Kasumi-1 (cell line): ENCODE data around the gene DNAJC5G.
"Not testable (repeated sequence)": the region's sequence is repeated elsewhere in the genome, so short reads cannot be mapped to it uniquely, and the experiment has no call there.

Experiments
- DNase-seq, 2 experiments: peaks; one replicate each; lab custom pipeline; 2025; lab: John Stamatoyannopoulos, UW

DNAJC5G gene

DNA sequence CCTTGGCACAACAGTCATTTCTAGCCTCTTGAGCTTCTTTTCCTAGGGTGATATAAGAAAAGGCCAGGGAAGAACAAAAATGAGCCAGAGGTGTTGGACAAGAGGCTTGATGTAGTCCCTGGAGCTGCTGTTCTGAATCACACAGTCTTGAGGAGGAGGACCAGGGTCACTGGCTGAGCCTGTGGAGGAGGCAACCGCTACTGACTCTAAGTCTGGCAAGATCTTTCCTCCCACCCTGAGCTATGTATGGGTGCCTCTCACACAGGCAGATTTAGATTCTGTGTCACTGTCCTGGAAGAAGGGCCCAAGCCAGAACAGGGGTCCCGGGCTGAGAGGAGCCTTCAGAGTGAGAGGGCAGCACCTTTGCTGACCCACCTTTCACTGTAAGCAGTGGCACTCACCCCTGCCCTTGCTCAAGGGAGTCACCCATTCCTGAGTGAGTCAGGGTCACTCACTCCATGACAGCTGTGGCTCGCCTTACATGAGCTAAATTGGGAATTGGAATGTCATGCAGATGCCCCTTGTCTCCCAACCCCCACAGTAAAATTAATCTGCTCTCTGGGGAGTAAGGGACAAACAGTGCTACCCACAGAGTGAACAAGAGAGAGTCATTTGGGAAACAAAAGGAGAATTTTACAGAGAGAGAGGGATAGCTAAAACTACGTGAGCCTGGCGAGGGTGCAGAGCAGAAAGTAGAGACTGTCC lies 6.8 kb downstream of the DNAJC5G start, which contains the start of gene TRIM54:
Gene TRIM54, plus strand, starts transcription at position 575 of the 705 bp plus-strand sequence. CDS start 303 bp downstream, outside the sequence.
- no peak for DNase-seq

DNA sequence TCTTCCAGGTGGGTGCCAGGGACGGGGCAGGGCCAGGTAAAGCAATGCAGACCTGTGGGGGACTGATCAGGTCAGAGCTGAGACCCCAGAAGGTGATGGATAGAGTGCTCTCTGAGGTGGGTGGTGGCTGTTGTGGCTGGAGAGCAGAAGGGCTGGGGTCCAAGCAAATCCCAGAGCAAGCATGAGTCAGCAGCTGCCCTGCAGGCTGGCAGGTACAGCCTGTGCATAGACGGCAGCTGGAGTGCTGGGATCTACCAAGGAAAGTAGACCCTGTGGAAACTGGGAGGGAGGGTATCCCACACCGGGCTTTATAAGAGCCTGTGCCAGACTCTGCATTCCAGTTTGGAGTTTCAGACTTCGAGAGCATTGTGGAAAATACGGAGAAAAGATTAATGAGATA lies 7.7 kb downstream of the DNAJC5G start:
- no peak for DNase-seq

- no peak for DNase-seq
These were observed 9.8 kb downstream of the DNAJC5G start for GRCh38 chr2:27284996-27285395.

GRCh38 chr2:27285481-27285880 lies 10.2 kb downstream of the DNAJC5G start:
- no peak for DNase-seq

DNA sequence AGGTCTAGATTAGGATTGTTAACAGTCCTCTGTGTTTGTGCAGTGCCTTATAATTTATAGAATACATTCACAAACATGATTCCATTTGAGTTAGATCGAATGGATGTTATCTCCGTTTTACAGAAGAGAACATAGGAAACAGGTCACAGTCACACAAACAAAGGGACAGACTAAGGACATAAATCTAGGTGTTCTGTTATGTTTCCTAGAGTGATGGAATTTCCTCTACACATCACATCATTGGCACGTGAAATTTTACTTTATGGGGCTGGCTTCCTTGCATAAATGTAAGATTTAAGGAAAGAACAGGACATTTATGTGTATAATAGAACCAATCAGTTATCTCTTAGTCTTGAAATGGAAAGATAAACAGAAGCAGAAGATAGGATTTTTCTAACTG lies 13.4 kb downstream of the DNAJC5G start:
- DNase-seq: no peak

DNA sequence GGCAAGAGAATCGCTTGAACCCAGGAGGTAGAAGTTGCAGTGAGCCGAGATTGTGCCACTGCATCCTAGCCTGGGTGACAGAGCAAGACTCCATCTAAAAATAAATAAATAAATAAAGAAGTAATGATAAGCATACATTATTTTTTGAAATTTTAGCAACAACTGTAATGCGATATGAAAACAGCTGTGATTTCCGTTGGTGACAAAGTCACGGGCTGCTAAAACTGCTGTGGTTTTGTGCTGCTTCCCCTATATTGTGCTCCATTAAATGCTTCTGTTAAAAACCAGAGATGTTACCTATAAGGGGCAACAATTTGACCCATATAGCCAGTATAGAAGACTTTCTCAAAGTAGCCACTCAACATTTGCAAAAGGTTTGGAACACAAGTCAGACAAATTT lies 15.3 kb downstream of the DNAJC5G start:
- peak in 1 of 2 experiments; percentile 8 for DNase-seq

DNA sequence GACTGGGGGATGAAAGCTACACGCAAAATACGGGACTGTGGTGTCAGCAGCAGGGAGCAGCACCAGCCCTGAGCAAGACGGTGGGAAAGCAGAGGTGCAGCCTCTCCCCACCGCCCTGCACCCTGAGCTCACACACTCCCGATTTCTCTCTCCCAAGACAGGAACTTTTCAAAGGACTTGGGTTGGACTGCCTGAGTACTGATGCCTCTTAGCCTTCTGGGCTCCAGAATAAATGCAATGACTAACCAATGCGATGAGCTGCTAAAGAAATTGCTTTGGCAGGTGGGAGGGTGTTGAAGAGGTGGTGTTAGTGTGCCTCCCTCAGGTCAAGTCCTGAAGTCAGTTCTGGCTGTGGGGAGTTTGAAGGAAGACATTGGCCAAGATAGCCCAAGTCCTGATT lies 16.6 kb downstream of the DNAJC5G start:
- DNase-seq: no peak

- no peak for DNase-seq
These were observed 19.7 kb downstream of the DNAJC5G start for GRCh38 chr2:27294928-27295327.

DNA sequence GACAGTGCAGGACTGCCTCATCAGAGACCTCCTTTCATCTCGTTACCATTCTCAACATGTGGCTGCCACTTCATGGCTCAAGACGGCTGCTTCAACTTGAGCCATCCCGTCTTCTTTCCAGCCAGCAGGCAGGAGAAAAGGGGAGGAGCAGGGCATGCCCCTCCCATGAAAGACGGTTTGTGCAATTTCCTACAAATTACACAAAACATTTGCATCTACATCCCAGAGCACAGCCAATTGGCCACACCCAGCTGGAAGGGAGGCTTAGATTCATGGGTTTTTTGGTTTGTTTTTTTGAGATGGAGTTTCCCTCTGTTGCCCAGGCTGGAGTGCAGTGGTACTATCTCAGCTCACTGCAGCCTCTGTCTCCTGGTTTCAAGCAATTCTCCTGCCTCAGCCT lies 21.2 kb downstream of the DNAJC5G start:
- DNase-seq: no peak

DNA sequence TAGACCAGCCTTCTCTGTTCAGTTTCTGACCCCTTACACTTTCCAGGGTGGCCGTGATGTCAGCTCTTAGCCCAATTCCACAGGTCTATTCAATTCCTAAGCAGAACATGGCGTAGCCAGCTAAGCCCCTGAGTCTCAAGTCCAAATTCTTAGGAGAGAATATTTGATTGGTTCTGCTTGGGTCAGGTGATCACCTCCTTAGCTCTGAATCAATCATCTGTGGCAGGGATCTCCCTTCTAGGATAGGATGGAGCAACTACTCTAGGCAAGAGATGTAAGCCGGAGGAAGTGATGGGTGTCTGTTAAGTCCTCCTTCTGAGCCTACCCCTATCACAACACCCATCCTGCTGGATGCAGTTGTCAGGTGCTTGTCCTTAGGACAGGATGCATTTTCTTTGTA lies 22.0 kb downstream of the DNAJC5G start:
- no peak for DNase-seq

DNA sequence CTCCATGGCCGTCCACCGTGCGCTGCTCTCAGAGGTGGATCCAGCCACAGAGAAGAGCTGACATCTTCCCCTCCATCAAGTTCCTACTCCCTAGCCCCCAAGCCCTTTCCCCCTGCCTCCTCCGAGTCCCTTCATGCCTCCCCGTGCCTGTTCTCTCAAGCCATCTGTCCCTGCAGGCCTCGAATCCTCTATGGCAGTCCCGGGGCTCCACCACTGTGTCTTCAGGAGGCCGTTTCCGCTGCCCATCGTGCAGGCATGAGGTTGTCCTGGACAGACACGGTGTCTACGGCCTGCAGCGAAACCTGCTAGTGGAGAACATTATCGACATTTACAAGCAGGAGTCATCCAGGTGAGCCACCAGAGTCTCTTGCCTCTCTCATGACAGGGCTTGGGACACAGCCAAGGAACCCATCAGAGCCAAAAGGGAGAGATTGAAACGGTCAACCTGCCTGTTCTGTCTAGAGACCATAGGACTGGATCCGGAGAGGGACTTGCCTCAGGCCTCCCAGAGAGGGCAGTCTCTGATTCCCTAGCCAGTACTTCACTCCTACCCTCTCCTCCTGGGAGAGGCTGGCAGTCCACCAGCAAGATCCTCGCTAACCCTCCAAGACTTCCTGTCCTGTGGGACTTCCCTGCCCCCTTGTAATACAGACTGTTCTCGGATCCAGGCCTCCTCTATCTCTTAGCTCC lies 23.3 kb downstream of the DNAJC5G start:
- DNase-seq: no peak

- not testable (repeated sequence) for DNase-seq
These were observed 25.4 kb downstream of the DNAJC5G start for GRCh38 chr2:27300606-27301005.

GRCh38 chr2:27303093-27304025 lies 28.1 kb downstream of the DNAJC5G start:
- peak; percentile 70 to 87 for DNase-seq

- no peak for DNase-seq
These were observed 29.4 kb downstream of the DNAJC5G start for GRCh38 chr2:27304488-27305240.

GRCh38 chr2:27305516-27305915 lies 30.3 kb downstream of the DNAJC5G start:
- no peak for DNase-seq

- no peak for DNase-seq
These were observed 30.9 kb downstream of the DNAJC5G start for GRCh38 chr2:27306136-27306535.

DNA sequence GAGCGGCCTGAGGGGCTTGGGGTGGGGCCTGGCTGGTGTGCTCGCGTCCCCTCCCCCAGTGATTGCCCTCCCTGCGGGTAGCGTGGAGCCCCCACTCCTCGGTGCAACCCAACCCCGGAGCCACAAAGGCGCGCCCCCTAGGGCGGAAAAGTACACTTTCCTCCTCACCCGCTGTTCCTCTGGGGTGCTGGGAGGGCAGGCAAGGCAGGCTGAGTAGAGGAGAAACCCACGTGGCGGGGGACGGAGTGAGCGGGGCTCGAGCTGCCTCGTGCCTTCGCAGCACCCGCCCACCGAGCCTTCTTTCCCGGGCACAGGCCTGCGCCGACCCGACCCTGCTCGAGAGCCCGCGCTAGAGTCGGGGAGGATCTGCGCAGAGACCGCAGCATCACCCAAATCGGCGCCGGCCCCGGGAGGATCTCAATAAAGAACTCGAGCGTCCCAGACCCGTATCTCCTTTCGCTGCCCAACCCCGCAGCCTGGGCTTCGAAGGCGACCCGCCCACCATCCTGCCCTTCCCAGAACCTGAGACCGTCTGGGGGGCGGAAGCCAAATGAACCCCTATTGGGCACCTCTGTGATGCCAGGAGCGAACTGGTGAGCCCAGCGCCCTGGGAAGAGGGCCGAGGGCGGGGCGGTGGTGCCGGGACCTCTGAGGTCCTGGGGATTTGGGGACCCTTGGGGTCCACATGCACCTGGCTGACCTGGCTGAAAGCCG lies 31.5 kb downstream of the DNAJC5G start:
- no peak for DNase-seq

- DNase-seq: no peak
These were observed 32.0 kb downstream of the DNAJC5G start for GRCh38 chr2:27307287-27307544.

DNA sequence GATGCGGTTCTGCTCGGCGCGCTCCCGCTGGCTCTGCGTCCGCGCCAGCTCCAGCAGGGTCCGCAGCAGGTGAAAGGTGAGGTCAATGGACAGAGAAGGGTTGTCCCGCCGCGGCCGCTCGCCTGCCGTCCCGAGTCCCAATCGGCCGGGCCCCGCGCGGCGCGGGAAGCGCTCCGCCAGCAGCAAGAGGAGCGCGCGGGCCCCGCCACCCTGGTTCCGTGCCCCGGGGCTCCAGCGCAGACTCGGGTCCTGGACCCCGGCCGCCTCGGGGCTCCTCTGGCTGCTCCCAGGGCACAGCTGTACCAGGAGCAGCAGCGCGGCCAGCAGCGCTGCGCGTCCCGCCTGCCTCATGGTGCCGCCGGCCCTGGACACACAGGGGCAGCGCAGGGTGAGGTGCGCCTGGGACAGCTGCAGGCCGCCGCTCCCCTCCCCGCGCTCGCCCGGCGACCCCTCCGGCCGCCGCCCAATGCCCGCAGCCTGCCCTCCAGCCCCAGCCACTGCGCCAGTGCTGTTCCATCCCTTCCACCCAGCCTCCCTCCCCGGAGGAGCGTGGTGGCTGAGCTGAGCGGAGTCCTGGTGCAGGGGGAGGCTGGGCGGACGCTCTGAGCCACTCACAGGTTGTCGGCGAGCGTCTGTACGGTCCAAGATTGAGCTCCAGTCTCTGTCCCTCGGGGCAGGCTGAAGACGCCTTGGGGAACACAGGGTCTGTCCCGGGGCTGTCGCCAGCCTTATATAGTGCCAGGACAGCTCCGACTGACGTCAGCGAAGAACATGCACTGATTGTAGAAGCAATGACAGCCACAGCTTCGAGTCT lies 32.5 kb downstream of the DNAJC5G start:
- no peak for DNase-seq

DNA sequence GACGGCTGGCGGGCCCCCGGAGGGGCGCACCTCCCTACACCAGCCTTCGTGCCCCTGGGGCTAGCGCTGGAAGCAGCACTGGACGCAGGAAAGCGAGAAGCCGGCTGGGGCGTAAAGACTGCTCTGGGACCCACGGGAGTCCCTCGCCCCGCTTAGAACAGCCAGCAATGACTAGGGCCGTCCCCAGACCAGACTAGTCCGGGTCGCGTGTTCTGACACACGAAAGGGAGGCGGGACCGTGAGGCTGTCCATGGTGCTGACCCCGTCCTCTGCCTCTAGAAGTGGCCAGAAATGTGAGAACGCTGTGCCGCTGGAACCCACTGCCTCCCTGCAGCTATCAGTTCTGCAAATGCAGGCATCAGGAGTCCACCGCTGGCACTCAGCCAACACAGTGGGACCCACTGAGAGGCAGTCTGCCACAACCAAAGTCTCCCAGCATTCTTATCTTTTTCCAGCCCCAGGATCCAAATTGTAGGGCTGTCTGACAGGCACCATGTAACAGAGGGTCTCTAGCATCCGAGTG lies 33.2 kb downstream of the DNAJC5G start, which contains the start of gene UCN:
Gene UCN, minus strand, starts transcription at position 87 of the 523 bp plus-strand sequence. CDS start 550 bp downstream, outside the sequence.
- no peak for DNase-seq
